Left forelimb (tissue), 1 donor: ENCODE measurements around the gene PRMT2.

Source experiments
- DNase-seq: peaks from one replicate; pipeline ENCODE4 v3.0.0-alpha.2; 2018; ENCODE audit warnings: low spot score

PRMT2 gene

GRCh38 chr21:46643379-46644177 is 8.1 kb downstream of the PRMT2 start:
- no peak for DNase-seq

- no peak for DNase-seq
Observed at GRCh38 chr21:46645840-46646239, 10.4 kb downstream of the PRMT2 start.

- DNase-seq: no peak
Observed at GRCh38 chr21:46646541-46647154, 11.2 kb downstream of the PRMT2 start.

- no peak for DNase-seq
Observed at GRCh38 chr21:46648539-46648938, 13.1 kb downstream of the PRMT2 start.

GRCh38 chr21:46649356-46649755 is 13.9 kb downstream of the PRMT2 start:
- DNase-seq: no peak

GRCh38 chr21:46650476-46651098 is 15.1 kb downstream of the PRMT2 start:
- DNase-seq: no peak

GRCh38 chr21:46651121-46651520 is 15.6 kb downstream of the PRMT2 start:
- no peak for DNase-seq

GRCh38 chr21:46655230-46655629 is 19.8 kb downstream of the PRMT2 start:
- no peak for DNase-seq

- DNase-seq: no peak
Observed at GRCh38 chr21:46656820-46657219, 21.3 kb downstream of the PRMT2 start.

- DNase-seq: no peak
Observed at GRCh38 chr21:46660505-46660904, 25.0 kb downstream of the PRMT2 start.

- no peak for DNase-seq
Observed at GRCh38 chr21:46661211-46661625, 25.7 kb downstream of the PRMT2 start.

GRCh38 chr21:46661642-46662366 is 26.3 kb downstream of the PRMT2 start:
- no peak for DNase-seq

GRCh38 chr21:46662367-46662654 is 26.8 kb downstream of the PRMT2 start:
- no peak for DNase-seq

GRCh38 chr21:46662765-46663500 is 27.5 kb downstream of the PRMT2 start:
- DNase-seq: no peak

- DNase-seq: no peak
Observed at GRCh38 chr21:46663754-46664153, 28.3 kb downstream of the PRMT2 start.

- DNase-seq: no peak
Observed at GRCh38 chr21:46664316-46664995, 29.0 kb downstream of the PRMT2 start.

GRCh38 chr21:46665566-46665965 is 30.1 kb downstream of the PRMT2 start:
- no peak for DNase-seq

- no peak for DNase-seq
Observed at GRCh38 chr21:46666941-46667740, 31.7 kb downstream of the PRMT2 start.

- DNase-seq: no peak
Observed at GRCh38 chr21:46667741-46668380, 32.4 kb downstream of the PRMT2 start.

GRCh38 chr21:46668381-46668780 is 32.9 kb downstream of the PRMT2 start:
- DNase-seq: no peak
